ENCODE data around the gene SLC25A21.
"Not testable (repeated sequence)": the region's sequence is repeated elsewhere in the genome, so short reads cannot be mapped to it uniquely, and the experiment has no call there.

The SLC25A21 gene

GRCh38 chr14:36750244-36750643 is 422.2 kb downstream of the SLC25A21 start:
- no peak for DNase-seq

- no peak for DNase-seq
Measured at GRCh38 chr14:36748610-36749213, 423.7 kb downstream of the SLC25A21 start.

- no peak for DNase-seq
Measured at GRCh38 chr14:36747411-36748184, 424.8 kb downstream of the SLC25A21 start.

GRCh38 chr14:36746872-36747271 is 425.5 kb downstream of the SLC25A21 start:
- DNase-seq, result no peak

GRCh38 chr14:36741858-36742257 is 430.5 kb downstream of the SLC25A21 start:
- no peak for DNase-seq

- no peak for DNase-seq
Measured at GRCh38 chr14:36738269-36738668, 434.1 kb downstream of the SLC25A21 start.

GRCh38 chr14:36726128-36726527 is 446.3 kb downstream of the SLC25A21 start:
- no peak for DNase-seq

GRCh38 chr14:36724162-36724561 is 448.2 kb downstream of the SLC25A21 start:
- DNase-seq, result no peak

GRCh38 chr14:36723530-36723929 is 448.9 kb downstream of the SLC25A21 start:
- no peak for DNase-seq

- no peak for DNase-seq
Measured at GRCh38 chr14:36721877-36722276, 450.5 kb downstream of the SLC25A21 start.

- DNase-seq, result no peak
Measured at GRCh38 chr14:36720657-36721056, 451.7 kb downstream of the SLC25A21 start.

GRCh38 chr14:36719823-36720222 is 452.6 kb downstream of the SLC25A21 start:
- DNase-seq, result no peak

GRCh38 chr14:36718216-36718615 is 454.2 kb downstream of the SLC25A21 start:
- no peak for DNase-seq

GRCh38 chr14:36717363-36717762 is 455.0 kb downstream of the SLC25A21 start:
- no peak for DNase-seq

GRCh38 chr14:36716614-36717184 is 455.7 kb downstream of the SLC25A21 start:
- no peak for DNase-seq

GRCh38 chr14:36713960-36714703 is 458.3 kb downstream of the SLC25A21 start:
- DNase-seq, result no peak

GRCh38 chr14:36707570-36707969 is 464.8 kb downstream of the SLC25A21 start:
- DNase-seq, result no peak

GRCh38 chr14:36702474-36702873 is 469.9 kb downstream of the SLC25A21 start:
- no peak for DNase-seq

GRCh38 chr14:36701132-36701531 is 471.3 kb downstream of the SLC25A21 start:
- no peak for DNase-seq

- DNase-seq, result no peak
Measured at GRCh38 chr14:36700651-36701050, 471.8 kb downstream of the SLC25A21 start.

GRCh38 chr14:36699420-36699819 is 473.0 kb downstream of the SLC25A21 start:
- DNase-seq, result not testable (repeated sequence)

- DNase-seq, result no peak
Measured at GRCh38 chr14:36690311-36691040, 481.9 kb downstream of the SLC25A21 start.

- DNase-seq, result no peak
Measured at GRCh38 chr14:36684946-36685345, 487.5 kb downstream of the SLC25A21 start.
